Hematopoietic multipotent progenitor cell treated with erythropoietin and hydrocortisone succinate and interleukin-3 and kit ligand, for 6 days (in vitro differentiated cells): ENCODE data around the gene SYNDIG1.

Experiments used
- DNase-seq: peaks from one replicate; pipeline ENCODE4 v3.0.0-alpha.2; 2015

The SYNDIG1 gene

DNA sequence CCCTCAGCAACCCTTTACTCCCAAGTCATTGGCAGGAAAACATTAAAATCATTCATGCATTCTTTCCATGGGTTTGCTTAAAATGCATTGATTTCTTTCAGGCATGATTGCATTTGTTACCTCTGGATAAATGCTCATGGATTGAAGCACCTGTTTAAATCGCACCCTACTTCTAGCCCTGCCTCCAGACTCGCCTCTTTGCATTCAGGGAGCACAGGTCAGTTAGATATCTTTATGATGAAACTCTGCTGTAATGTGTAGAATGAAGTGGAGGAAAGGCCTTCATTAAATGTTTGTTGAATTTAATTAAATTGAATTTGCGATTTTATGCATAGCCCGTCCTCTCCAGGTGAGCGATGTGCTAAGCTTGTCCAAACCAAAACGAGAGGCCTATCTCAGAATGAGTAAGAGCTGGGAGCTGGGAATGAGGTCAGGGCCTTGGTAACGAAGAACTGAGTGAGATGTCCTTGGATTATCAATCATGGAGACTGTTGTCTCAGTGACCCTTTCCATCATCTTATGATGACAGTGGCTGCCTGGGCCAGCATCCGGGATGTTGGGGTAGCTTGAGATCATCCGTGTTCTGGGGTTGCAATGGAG lies 210.1 kb downstream of the SYNDIG1 start:
- DNase-seq, result no peak

DNA sequence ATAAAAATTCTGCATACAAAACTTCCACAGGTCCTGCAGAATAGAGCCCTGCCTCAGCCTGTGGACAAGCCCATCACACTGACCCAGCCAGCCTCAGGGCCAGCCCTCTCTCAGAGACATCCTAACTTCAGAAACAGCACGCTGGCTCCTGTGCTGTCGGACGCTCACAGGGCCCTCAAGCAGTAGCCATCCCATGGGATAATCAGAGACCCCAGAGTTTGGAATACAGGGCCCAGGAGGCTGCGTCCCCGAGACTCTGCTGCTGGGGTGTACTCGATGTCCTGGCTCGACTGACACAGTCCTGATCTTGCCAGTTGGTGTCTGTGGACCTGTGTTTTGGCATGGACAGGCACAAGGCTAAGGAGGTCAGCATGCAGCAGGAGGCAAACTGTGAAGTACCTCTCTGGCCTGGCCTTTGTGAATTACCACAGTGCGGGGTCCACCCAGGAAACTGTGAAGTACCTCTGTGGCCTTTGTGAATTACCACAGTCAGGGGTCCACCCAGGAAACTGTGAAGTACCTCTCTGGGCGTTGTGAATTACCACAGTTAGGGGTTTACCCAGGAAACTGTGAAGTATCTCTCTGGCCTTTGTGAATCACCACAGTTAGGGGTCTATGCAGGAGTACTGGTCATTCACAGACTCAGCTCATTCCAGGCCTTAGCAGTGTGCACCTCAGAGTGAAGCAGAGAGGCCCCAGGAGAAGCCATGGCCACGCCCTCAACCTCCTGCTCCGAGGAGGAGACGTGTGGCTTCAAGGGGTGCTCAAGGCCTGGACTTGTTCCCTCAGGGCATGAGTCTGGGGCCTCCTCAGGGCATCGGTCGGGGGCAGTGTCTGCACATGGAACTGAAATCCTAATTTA lies 212.4 kb downstream of the SYNDIG1 start:
- DNase-seq, result no peak

DNA sequence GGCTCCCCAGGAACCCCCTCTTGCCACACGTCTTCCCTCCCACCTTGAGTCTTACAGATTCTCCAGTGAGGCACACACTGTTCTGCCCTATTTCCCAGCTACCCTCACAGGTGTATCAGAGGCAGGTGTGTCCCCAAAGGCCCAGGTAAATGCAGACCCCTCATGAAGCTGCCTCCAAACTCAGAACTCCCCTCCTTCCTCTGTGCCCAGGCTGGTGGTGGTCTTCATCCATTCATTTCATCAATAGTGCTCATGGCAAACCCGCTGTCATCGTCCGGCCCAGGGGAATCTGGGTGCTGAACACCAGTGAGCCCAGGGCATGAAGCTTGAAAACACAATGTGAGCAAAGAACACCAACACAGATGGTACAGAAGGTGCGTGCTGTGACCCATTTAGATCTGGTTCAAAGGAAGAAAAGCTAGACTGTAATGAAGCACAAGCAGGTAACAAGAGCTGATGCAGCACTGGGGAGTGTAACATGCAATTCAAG lies 213.1 kb downstream of the SYNDIG1 start:
- no peak for DNase-seq

DNA sequence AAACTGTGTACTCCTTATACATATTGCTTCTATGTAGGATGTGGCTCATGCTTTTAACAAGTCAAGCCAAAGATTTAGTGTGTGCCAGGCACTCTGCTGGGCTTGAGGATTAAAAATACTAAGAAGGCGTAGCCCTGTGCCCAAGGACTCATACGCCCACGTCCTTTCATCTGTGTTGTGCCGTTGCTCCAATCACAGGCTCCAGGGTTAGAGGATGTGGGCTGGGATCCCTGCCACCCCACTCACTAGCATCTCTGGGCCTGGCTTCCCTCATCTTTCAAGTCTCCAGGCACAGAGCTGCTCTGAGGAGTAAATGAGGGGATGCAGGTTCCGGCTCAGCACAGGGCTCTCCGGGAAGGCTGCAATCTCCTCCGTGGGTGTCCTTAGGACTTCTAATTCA lies 214.2 kb downstream of the SYNDIG1 start:
- DNase-seq, result no peak

DNA sequence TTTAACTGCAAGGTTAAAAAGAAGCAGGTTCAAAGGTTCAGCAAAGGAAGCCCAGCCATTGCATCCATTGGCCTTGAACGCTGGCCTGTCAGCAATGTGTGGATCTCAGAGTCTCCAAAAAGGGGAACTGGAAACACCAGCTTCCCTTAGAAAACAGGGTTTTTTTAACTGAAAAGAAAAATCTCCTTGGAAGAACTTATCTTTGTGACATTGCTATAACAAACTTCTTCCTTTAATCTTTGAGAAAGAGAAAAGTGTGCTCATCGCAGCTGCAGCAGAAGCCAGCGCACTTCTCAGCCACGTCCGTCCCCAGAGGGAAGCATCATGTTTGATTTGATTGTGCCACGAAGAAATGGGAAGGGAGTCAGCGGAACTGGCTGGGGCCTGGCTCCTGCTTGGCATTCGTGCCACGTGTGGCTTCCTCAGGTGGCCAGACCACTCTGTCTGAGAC lies 215.0 kb downstream of the SYNDIG1 start:
- peak; percentile 20 for DNase-seq

DNA sequence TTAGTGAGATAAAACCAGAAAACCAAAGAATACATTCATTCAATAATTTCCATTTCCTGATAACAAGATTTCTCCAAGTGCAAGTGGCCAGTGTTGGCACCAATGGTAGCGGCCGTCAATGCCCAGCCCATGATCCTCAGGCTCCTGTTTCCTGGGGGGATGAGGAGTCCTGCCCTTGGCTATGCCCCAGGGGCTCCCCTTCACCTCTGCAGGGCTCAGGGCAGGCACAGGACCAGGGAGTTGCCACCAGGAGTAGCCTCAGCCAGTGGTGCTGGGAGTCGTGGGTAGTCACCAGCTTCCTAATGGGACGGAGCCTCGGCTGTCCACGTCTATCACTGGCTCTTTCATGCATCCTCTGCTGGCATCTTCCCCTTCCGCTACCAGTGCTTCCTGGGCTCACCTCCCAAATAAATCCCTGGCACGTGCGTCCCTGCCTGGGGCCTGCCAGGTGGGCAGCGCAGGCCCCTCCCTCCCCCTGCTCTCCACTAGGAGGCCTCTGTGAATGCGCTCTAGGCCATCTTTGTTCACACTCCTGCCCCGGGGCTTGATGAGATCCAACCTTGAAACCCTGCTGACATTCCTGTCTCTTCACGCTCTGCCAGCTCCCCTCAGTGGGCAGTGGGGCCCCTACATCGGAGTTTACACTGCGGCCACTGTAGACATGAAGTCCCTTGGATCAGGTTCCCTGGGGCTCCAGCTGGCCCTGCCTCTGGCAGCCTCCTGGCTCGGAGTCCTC lies 215.7 kb downstream of the SYNDIG1 start:
- no peak for DNase-seq

DNA sequence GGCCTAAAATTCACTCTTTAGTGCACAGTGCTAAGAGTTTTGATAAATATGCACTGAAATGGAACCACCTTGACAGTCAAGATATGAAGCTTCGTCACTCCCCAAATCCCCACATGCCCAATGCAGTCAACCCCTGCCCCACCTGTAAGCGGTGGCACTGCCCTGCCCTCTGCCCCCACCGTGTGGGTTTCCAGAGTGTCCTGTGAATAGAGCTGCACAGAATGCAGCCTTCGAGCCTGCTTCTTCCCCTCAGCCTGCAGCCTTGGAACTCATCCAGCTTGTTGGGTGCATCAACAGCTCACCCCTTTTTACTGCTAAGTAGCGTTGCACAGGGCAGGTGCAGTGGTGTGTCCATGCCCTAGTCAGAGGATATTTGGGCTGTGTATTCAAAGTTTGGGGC lies 216.3 kb downstream of the SYNDIG1 start:
- DNase-seq, result no peak

DNA sequence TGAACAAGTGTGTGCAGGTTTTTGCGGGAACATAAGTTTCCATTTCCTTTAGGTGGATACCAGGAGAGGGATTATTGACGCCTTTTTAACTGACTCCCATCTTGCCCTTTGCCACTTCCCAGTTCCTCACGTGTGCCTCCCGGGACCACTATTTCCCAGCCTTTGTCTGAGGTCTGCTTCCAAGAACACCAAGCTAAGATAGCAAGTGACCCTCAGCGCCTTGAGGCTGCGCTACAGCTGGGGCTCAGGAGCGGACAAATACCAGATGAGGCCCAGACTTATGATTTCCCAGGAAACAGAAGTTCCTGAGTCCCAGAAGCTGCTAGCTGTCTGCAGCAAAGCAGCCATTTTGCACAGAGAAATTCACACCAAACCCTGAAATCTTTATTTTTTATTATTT lies 216.7 kb downstream of the SYNDIG1 start:
- DNase-seq, result no peak

DNA sequence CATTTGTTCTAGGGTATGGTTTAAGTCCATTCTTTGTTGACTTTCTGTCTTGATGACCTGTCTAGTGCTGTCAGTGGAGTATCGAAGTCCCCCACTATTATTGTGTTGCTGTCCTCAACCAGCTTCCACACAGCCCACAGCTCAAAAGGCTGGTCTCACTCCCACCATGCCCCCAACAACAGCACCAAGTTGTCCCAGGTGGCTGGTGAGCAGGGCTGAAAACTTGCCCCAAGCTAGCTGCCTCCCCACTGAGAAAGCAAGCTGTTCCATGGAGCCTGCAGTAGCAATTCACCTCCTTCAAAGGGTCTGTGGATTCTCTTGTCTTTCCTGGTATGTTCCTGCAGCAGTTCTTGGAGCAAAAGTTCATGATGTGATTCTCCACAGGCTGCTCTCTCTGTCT lies 221.0 kb downstream of the SYNDIG1 start:
- DNase-seq, result no peak

DNA sequence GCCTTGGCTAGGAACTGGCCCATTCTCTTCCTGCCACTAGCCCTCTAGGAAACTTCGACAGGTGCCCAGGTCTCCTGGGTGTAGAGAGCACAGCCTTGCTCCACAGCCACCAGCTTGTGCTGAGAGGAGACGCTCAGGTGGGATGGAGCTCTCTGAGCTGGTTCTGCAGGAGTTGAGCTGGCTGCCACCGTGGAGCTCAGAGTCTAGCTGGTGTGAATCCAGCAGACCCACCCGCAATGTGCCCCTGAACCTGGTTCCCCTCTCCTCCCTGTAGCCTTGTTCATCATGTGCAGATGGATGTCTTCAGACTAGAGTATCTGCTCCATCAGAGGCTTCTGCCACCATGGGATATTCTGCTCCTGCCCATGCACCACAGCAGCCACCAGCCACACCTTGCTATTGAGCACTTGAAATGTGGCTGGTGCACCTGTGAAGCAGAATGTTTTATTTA lies 222.5 kb downstream of the SYNDIG1 start:
- no peak for DNase-seq

DNA sequence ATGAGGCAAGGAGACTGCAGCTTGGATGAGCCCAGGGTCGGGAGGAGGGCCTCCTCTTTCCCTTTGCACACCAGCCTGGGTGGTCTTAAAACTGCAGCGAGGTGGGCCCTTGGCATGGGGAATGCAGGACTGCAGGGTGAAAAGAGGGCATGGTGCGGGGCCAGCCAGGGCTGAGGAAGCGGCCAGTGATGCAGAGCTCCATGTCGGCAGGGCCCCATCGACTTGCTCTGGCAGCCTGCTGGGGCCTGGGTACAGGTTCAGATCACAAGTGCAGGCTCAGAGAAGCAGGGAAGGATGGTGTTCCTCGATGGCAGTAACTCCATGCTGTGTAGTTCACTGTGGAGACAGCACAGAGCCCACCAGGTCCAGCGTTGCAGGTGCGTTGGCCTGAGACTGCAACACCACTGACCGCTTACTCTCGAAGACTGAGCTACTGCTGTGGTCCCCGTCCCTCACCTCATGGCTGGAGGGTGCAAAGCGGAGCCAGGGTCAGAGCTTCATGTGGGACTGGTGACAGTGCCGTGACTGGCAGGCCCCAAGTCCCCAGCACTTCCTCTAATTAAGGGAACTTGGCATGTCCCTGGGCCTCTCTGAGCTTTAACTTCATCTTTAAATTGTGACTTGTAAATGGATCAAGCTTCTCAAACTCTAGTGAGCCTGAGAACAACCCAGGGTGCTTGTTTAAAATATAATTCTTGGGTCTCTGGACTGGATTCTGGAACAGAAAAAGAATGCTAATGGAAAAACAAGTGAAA lies 223.2 kb downstream of the SYNDIG1 start:
- DNase-seq, result peak; percentile 28

DNA sequence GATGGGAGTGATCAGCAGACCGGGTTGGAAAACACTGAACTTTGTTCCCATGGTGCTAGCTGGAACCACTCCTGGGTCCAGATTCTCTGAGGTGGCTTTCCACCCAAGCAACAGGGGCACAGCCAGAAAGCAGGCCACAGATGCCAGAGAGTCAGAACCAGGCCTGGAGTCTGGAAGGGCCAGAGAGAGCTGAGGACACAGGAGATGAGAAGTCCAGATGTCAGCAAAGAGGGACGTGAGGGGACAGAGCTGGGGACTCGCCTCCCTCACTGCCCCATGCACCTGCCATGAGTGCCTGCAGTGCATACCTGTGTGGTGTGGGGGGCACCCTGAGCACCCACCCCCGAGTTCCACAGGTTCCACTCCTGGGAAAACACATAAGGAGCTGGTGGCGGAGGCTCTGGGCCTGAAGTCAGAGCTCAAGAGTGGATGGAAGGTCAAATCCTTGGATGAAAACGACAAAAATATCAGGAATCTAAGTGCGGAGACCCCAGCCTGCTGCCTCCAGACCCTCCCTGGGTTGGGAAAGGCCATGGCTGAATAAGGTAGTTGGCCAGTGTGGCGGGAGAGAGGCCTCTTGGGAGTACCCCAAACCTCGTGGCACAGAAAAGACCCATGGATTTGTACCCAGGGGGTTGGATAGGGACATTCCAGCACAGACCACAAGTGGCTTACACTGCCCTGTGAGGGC lies 224.2 kb downstream of the SYNDIG1 start:
- no peak for DNase-seq

DNA sequence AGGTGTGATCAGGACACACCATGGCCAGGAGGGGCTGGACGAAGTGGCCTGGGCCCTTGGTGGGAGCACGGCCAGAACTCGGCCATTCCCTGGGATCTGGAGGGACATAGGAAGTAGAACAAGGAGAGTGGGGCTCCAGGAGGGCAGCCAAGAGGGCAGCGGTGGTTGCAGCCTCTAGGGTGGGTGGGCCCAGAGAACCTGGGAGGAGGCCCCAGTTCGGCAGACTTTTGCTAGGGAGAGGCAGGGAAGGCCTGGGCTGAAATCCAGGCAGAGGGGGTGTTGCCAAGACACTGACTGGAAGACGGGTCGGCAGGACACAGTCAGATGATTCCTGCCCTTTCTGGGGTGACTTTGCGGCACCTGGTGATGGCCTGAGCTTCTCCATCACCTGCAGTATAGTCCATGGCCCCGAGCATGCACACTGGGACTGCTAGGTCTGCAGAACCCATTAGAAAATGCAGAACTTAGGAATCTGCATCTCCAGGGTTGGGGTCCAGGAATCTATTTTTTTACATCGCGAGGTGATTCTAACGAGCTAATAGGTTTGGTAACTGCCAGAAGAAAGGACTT lies 224.8 kb downstream of the SYNDIG1 start:
- no peak for DNase-seq

DNA sequence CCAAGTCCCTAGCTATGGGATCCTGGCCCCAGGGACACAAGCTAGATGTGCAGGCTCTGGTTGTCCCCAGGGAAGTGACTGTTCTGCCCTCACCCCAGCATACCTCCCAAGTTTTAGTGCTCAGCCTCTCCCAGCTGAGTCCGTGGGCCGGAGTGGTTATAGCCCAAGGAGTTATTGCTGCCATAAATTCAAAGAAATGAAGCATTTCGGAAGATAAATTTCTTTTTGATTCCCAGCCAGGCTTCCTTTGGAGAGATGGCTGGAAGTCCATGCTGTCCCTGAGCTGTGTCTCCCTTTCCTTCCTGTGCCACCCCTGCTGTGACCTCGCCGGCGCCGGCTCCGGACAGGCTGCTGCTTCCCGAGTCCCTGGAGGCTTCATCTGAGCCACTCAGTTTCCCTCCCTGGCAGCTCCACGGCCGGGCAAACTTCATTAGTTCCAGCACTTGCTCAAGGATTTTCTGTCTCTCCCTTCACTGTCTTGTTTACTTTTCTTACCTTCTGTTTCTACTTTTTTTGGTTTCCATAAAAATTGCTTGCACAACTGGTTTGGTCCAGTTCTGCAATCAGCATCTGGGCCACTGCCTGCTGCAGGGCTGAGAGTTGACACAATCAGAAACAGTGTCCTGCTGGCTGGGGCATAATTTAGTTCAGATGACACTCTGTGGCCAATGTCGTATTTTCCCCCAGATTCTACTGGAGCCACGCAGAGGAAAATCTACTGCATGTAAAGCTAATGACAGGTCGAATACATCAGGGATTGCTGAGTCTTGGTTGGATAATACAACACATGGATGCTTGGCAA lies 225.5 kb downstream of the SYNDIG1 start:
- no peak for DNase-seq

DNA sequence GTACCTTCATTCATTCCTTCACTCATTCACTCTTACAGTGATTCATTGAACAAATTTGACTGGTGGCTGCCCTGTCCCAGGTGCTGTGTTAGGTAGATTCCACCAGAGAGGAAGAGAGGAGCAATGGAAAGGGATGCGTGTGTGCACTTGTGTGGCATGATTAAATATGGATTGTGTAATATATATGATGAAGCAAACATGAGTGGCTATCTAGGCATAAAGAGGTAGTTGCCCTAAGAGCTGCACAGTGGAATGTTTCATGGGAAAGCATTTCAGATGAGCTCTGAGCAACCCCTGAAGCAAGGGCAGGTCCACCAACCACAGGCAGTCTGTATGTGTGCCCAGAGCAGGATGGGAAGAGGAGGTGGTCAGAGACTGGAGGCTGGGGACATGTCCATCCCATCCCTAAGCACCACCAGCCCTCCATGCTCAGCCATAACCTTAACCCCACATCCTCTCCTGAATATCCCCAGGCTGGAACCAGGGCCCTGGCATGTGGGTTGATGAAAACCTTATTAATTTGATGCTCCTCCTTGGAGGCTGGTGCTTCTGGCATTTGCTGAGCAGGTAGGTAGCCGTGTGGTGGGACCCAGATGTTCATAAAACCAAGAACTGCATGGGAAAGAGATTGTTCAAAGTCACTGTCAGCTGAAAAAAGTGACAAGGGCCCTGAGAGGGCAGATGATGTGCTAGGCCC lies 226.2 kb downstream of the SYNDIG1 start:
- no peak for DNase-seq

DNA sequence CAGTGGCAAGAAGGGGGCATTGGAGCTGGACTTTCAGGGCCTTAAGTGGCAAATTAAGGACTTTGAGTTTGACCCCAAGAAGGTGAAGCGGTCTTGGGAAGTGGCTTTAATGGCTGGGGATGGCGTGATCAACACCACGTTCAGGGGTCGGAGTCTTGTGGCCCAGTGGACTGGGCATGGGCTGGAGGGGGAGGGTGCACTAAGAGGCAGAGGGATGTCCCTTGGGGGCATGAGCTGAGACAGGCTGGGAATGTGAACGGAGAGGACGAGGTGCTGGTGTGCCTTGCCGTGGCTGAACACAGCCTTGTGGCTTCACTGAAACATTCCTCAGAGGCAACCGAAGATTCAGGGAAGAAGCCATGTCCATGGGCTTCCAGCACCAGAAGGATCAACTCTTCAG lies 227.0 kb downstream of the SYNDIG1 start:
- DNase-seq, result no peak

DNA sequence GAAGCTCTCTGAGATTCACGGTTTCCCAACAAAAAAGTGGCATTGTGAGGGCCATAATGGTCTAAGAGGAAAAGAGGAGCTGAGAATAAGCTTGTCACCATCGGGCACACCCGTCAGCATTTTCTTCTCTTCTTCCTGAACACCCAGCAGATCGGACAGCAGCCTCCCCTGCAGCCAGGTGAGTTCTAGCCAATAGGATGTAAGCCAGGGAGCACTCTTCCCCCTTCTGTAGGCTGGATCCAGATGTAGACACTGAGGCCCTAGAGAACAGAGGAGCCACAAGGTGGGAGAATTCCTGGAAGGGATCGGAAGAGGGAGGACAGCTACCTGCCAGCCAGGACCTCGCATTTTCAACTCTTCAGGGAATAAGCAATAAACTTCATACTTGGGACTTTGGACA lies 228.0 kb downstream of the SYNDIG1 start:
- DNase-seq, result no peak

DNA sequence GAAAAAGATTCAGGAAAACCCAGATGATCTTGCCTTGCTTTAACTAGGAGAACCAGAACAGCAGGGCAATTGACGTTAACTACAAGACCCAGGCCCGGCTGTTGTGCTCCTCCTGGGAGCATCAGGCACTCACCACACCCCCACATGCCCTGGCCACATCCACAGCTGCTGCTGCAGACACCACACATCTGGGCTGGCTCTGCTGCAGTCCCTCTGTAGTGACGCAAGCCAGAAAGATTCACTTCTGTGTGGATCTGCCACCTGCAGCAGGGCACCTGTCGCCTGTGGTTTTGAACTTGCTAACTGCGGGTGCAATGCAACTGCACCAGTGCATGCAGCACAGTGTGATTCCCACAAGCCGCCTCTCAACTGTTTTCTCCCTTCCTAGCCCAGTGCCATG lies 228.8 kb downstream of the SYNDIG1 start:
- DNase-seq, result no peak

DNA sequence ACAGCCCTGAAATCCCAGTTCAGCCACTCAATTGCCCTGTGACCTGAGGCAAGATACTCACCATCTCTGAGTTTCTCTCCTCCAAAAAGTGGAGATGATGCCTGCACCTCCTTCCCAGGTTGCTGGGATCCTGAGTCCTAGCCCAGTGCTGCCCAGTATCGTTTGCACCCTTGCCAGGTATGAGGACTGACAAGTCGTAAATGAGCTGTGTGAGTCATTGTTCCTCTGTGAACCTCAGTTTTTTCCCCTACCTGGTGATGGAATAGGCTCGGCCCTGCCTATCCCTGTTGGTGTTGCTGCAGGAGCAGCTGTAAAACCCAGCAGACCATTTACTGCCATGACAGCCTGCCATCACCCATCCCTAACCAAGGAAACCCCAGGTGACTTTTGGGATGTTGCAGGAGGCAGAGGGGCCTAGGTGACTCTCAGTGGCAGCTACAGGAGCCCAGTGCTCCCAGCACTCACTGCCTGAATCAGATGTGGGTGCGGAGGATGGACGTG lies 229.3 kb downstream of the SYNDIG1 start:
- no peak for DNase-seq
